GM12875 (cell line): Measurements from ENCODE around the gene DENND2A.

Source experiments
- H3K4me3 ChIP-seq: one replicate; pipeline ENCODE4 v1.5.1; 2011; ENCODE audit warnings: low read depth, low read length, control low read depth
- TF ChIP-seq, protein P1 (sequence below): IDR thresholded peaks from 2 replicates; pipeline ENCODE4 v1.5.1; 2011; ENCODE audit warnings: low read depth, mild to moderate bottlenecking, control low read depth, inconsistent platforms, low read length, moderate library complexity, borderline replicate concordance; ENCODE audit not compliant: insufficient read depth

Gene DENND2A

DNA sequence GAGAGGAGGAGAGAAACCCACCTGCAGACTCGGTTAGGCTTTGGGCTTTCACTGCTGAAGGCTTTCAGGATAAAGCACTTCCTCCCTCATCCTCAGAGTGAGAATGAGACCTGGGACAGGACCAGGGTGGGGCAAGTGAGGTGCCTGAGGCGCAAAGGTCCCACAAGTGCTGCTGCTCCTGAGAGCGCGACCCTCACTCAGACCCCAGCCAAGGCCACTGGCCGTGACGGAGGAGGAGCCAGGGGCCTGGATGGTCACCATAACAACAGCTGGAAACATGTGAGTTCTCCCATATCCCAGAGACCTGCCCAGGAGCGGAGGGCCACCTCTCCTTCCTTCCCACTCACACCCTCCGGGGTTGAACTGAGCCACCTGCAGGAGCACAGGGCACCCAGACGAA is 114.4 kb downstream of the DENND2A start:
- TF ChIP-seq, protein P1, sequence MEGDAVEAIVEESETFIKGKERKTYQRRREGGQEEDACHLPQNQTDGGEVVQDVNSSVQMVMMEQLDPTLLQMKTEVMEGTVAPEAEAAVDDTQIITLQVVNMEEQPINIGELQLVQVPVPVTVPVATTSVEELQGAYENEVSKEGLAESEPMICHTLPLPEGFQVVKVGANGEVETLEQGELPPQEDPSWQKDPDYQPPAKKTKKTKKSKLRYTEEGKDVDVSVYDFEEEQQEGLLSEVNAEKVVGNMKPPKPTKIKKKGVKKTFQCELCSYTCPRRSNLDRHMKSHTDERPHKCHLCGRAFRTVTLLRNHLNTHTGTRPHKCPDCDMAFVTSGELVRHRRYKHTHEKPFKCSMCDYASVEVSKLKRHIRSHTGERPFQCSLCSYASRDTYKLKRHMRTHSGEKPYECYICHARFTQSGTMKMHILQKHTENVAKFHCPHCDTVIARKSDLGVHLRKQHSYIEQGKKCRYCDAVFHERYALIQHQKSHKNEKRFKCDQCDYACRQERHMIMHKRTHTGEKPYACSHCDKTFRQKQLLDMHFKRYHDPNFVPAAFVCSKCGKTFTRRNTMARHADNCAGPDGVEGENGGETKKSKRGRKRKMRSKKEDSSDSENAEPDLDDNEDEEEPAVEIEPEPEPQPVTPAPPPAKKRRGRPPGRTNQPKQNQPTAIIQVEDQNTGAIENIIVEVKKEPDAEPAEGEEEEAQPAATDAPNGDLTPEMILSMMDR, result no peak
- no peak overlapping the region for H3K4me3 ChIP-seq

- H3K4me3 ChIP-seq, result no peak overlapping the region
- TF ChIP-seq, protein P1, result no peak
These were observed 114.9 kb downstream of the DENND2A start for GRCh38 chr7:140525743-140526142.

DNA sequence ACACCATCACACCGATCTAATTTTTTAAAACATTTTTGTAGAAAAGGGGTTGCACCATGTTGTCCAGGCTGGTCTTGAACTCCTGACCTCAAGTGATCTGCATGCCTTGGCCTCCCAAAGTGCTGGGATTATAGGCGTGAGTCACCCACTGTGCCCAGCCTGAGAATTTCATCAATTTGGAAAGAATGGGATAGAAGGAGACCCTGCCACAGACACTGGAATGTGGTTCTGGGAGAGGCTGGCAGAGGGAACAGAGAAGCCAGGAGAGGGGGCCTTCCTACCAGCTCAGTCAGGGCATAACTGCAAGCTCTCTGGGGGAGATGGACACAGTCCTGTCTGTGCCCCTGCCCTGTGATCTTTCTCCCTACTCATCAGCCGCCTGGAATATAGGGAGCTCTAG is 119.2 kb downstream of the DENND2A start:
- TF ChIP-seq, protein P1, result no peak
- H3K4me3 ChIP-seq, result no peak overlapping the region

- TF ChIP-seq, protein P1, result no peak
- H3K4me3 ChIP-seq, result no peak overlapping the region
These were observed 121.6 kb downstream of the DENND2A start for GRCh38 chr7:140519007-140519399.

DNA sequence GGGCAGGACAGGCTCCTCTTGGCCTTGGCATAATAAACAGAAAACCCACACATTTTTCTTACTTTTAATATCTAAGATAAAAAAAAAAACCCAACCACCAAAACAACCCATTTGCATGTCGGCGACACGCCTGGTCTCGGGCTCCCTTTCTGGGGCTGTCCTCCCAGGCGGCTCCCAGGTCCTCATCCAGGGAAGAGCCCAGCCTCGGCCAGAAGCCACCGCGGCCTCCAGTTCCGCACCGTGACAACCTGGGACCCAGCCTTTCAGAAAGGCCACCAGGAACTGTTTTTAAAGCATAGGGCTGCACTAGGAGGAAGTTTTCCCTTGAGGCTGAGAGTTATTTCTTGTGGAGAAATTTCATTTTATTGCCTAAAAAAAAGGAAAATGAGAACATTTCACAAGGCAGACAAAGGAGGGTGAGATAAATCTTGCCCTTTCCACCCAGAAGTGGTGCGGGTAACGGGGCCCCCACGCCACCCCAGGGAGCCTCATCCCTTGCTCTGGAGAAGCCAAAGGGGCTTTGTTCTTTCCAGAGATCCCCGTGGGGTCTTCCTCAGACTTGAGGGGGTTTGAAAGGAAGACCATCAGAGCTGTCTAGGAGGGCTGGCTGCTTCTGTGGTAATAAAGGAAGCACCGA is 122.1 kb downstream of the DENND2A start:
- TF ChIP-seq, protein P1, result no peak
- H3K4me3 ChIP-seq, result no peak overlapping the region

DNA sequence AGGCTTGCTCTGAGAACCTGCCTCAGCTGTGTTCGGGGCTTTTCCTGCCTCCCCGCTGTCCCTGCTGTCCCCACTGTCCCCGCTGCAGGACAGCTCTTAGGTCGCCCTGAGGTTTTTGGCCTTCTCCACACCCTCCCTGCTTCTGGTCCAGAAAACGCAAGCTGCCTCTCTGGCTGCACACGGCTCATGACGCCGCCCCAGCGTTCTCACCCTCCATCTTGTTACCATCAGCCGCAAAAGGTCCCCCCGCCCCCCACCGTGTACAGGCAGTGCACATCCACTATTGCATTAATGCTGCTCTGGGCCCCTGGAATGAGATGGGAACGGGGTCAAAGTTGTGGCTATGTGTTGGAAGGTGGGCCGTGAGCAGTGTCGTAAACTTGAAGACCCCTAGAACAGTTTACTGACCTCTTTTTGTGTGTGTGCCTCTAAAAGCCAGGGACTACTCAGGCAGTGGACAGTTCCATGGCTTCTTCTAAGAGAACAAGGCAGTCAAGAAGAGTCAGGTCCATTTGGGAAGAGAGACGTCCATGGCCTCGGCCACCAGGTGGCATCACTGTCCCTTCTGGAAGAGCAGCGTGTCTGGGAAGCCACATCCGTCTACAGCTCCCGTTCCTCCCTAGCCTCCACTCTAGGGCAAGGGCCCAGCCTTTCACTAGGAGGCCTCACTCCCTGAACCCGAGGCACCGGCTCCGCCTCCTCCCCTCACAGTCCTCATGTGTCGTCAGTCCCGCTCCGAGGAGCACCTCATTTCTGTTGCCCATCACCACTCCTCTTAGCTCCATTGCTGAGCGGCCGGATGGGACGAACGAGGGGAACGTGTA is 122.9 kb downstream of the DENND2A start:
- TF ChIP-seq, protein P1, result peak; percentile 80
- no peak overlapping the region for H3K4me3 ChIP-seq
